H1 (cell line): Measurements from ENCODE around the gene CDCA3. TPM values are rescaled to one million over a fixed set of nuclear protein-coding genes. Genes with fewer than 3 reads are reported as not detected.

Experiments used
- BRCA1 ChIP-seq: IDR thresholded peaks from 2 replicates; pipeline ENCODE4 v1.6.1; 2012; ENCODE audit warnings: low read depth, low read length, improper control_type of control experiment
- CHD7 ChIP-seq: fragments of 300-600 bp; sonication (generic); IDR thresholded peaks from 2 replicates; pipeline ENCODE4 v1.7.1; 2012; ENCODE audit warnings: low read length, moderate library complexity, mild to moderate bottlenecking, inconsistent platforms; ENCODE audit not compliant: insufficient replicate concordance
- CTCF ChIP-seq, 3 experiments: IDR thresholded peaks; 1 replicate in 2 of 3; 2 replicates in 1 of 3; pipeline versions ENCODE4 v1.5.1 to v1.6.1; 2011; ENCODE audit warnings: low read length in 3 of 3, mild to moderate bottlenecking in 3 of 3, inconsistent platforms in 2 of 3, low read depth in 1 of 3, moderate library complexity in 1 of 3; ENCODE audit not compliant: insufficient read depth in 1 of 3; ENCODE audit errors: control extremely low read depth in 1 of 3
- MAFK ChIP-seq: IDR thresholded peaks from 2 replicates; pipeline ENCODE4 v1.6.1; 2012; ENCODE audit warnings: low read depth, mild to moderate bottlenecking, improper control_type of control experiment, low read length
- NRF1 ChIP-seq: IDR thresholded peaks from 2 replicates; pipeline ENCODE4 v1.6.1; 2011; ENCODE audit warnings: mild to moderate bottlenecking, low read depth, low read length, improper control_type of control experiment
- RBBP5 ChIP-seq: IDR thresholded peaks from 2 replicates; pipeline ENCODE4 v1.7.1; 2012; ENCODE audit warnings: low read depth, mild to moderate bottlenecking, inconsistent platforms, low read length, moderate library complexity, borderline replicate concordance
- SP2 ChIP-seq: IDR thresholded peaks from 2 replicates; pipeline ENCODE4 v1.6.1; 2012; ENCODE audit warnings: mild to moderate bottlenecking, low read length, inconsistent platforms
- YY1 ChIP-seq: IDR thresholded peaks from 2 replicates; pipeline ENCODE4 v1.6.1; 2011; ENCODE audit warnings: low read depth, mild to moderate bottlenecking, low read length
- polyA plus RNA-seq, 7 experiments: library from polyadenylated mRNA; depleted of rRNA in 3 of 7; stranded (reverse) in 5 of 7; unstranded in 2 of 7; fragments of >200 nt in 5 of 7; fragments of 200-250 nt in 2 of 7; gene quantifications; 1 replicate in 5 of 7; 2 replicates in 1 of 7; 4 replicates in 1 of 7; pipeline versions ENCODE4 v1.2.1 to v1.2.3, GENCODE V29; 2011 to 2013; ENCODE audit warnings: missing spikeins in 2 of 7, mixed read lengths in 2 of 7
- total RNA-seq: library from RNA; stranded (reverse); fragmentation: NEBNext Ultra II Directional; extraction: Animal tissue kit (Norgen Biotek cat#: 25700); gene quantifications from 2 replicates; pipeline ENCODE4 v1.2.1, GENCODE V29; 2021

The CDCA3 gene
- total and polyA plus RNA-seq, 2 of the 8 experiments (the other 6 are each of a cell fraction or from before 2014, with no cell fraction given), result 47.7 to 71.2 TPM

GRCh38 chr12:6854036-6854435, 3.0 kb upstream of the CDCA3 start (continued):
- no peak for TF ChIP-seq CHD7
- TF ChIP-seq YY1, result no peak
- TF ChIP-seq SP2, result no peak
- no peak for TF ChIP-seq CTCF (IDR thresholded peaks at IDR 0.05; ENCODE audit: control extremely low read depth in 1 of 3, insufficient read depth in 1 of 3, low read depth in 1 of 3, low read length in 3 of 3)
- no peak for TF ChIP-seq MAFK
- TF ChIP-seq BRCA1, result no peak
- TF ChIP-seq RBBP5, result no peak
- TF ChIP-seq NRF1, result no peak
